Loucy (cell line): ENCODE results near the gene PTCSC3.

Source experiments
- H2AFZ ChIP-seq: fragments of 200-600 bp; sonication (generic); 2 replicates; pipeline ENCODE4 v1.6.0; 2016; ENCODE audit warnings: antibody characterized with exemption, mild to moderate bottlenecking, low read length, moderate library complexity
- H3F3A ChIP-seq: fragments of 200-600 bp; 2 replicates; pipeline ENCODE4 v1.6.0; 2016; ENCODE audit warnings: antibody characterized with exemption, low read depth, mild to moderate bottlenecking
- H3K27me3 ChIP-seq: fragments of 200-600 bp; sonication (generic); 2 replicates; pipeline ENCODE4 v1.6.1; 2014; ENCODE audit warnings: low read length, mild to moderate bottlenecking; ENCODE audit not compliant: insufficient read depth, poor library complexity, severe bottlenecking
- H3K36me3 ChIP-seq: fragments of 200-600 bp; sonication (generic); 2 replicates; pipeline ENCODE4 v1.6.1; 2016; ENCODE audit warnings: low read length; ENCODE audit not compliant: insufficient read depth
- H3K4me1 ChIP-seq: fragments of 200-600 bp; sonication (generic); 2 replicates; pipeline ENCODE4 v1.5.1; 2014; ENCODE audit warnings: low read length, mild to moderate bottlenecking; ENCODE audit not compliant: insufficient read depth, poor library complexity, severe bottlenecking
- H3K4me2 ChIP-seq: fragments of 200-600 bp; sonication (generic); 2 replicates; pipeline ENCODE4 v1.6.0; 2014; ENCODE audit warnings: antibody characterized with exemption, low read length, low read depth, mild to moderate bottlenecking; ENCODE audit not compliant: poor library complexity, severe bottlenecking
- H3K4me3 ChIP-seq: fragments of 200-600 bp; sonication (generic); 2 replicates; pipeline ENCODE4 v1.5.1; 2014; ENCODE audit warnings: low read length, mild to moderate bottlenecking, mixed read lengths; ENCODE audit not compliant: poor library complexity, severe bottlenecking
- H3K79me2 ChIP-seq: fragments of 200-600 bp; sonication (generic); 2 replicates; pipeline ENCODE4 v1.6.1; 2014; ENCODE audit warnings: low read length; ENCODE audit not compliant: insufficient read depth
- H3K9ac ChIP-seq: fragments of 200-600 bp; sonication (generic); 2 replicates; pipeline ENCODE4 v1.6.0; 2014; ENCODE audit warnings: mild to moderate bottlenecking, low read depth, low read length, moderate library complexity; ENCODE audit not compliant: poor library complexity, severe bottlenecking
- H3K9me2 ChIP-seq: fragments of 200-600 bp; sonication (generic); replicated peaks from 2 replicates; pipeline ENCODE4 v1.6.1; 2016; ENCODE audit warnings: low read depth, low read length, mixed read lengths
- H3K9me3 ChIP-seq: fragments of 200-600 bp; sonication (generic); 2 replicates; pipeline ENCODE4 v1.6.1; 2014; ENCODE audit warnings: mild to moderate bottlenecking, antibody characterized with exemption, low read length, low read depth; ENCODE audit not compliant: insufficient read depth
- H4K20me1 ChIP-seq: fragments of 200-600 bp; sonication (generic); 2 replicates; pipeline ENCODE4 v1.6.0; 2014; ENCODE audit warnings: antibody characterized with exemption, low read length, mild to moderate bottlenecking; ENCODE audit not compliant: insufficient read depth, poor library complexity, severe bottlenecking
- EZH2phosphoT487 ChIP-seq: fragments of 200-600 bp; IDR thresholded peaks from 2 replicates; pipeline ENCODE4 v1.6.1; 2018; ENCODE audit warnings: antibody characterized with exemption, mild to moderate bottlenecking, moderate library complexity, borderline replicate concordance
- TF ChIP-seq, protein P1 (sequence below): fragments of 200-600 bp; sonication (generic); conservative IDR thresholded peaks from 2 replicates; pipeline ENCODE4 v1.5.1; 2014; ENCODE audit warnings: mild to moderate bottlenecking, antibody characterized with exemption, low read length

PTCSC3 gene

DNA sequence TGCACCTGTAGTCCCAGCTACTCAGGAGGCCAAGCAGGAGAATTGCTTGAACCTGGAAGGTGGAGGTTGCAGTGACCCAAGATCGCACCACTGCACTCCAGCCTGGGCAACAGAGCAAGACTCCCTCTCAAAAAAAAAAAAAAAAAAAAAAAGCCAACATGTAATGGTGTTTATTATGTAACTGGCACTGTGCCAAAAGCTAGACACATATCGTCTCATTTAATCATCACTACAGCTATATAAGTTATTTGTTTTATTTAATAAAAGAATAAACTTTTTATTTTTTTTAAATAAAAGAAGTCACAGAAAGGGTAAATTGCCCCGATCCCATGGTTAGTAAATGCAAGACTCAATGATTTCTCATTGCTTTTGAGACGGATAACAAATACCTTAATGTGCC is 76.9 kb downstream of the PTCSC3 start:
- H3K4me3 ChIP-seq: no peak overlapping the region
- no peaks in the 10 kb centered on the region for H3K4me1 ChIP-seq
- H3K9ac ChIP-seq: no peak overlapping the region
- no peaks in the 10 kb centered on the region for H4K20me1 ChIP-seq
- no peak for TF ChIP-seq EZH2phosphoT487
- TF ChIP-seq, protein P1, sequence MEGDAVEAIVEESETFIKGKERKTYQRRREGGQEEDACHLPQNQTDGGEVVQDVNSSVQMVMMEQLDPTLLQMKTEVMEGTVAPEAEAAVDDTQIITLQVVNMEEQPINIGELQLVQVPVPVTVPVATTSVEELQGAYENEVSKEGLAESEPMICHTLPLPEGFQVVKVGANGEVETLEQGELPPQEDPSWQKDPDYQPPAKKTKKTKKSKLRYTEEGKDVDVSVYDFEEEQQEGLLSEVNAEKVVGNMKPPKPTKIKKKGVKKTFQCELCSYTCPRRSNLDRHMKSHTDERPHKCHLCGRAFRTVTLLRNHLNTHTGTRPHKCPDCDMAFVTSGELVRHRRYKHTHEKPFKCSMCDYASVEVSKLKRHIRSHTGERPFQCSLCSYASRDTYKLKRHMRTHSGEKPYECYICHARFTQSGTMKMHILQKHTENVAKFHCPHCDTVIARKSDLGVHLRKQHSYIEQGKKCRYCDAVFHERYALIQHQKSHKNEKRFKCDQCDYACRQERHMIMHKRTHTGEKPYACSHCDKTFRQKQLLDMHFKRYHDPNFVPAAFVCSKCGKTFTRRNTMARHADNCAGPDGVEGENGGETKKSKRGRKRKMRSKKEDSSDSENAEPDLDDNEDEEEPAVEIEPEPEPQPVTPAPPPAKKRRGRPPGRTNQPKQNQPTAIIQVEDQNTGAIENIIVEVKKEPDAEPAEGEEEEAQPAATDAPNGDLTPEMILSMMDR: no peak
- H3K9me3 ChIP-seq: no peaks in the 10 kb centered on the region
- H3K79me2 ChIP-seq: no peaks in the 10 kb centered on the region
- no peak overlapping the region for H2AFZ ChIP-seq
- no peaks in the 10 kb centered on the region for H3F3A ChIP-seq
- no peaks in the 10 kb centered on the region for H3K36me3 ChIP-seq
- H3K27me3 ChIP-seq: no peaks in the 10 kb centered on the region
- H3K9me2 ChIP-seq: no peaks in the 10 kb centered on the region
- no peak overlapping the region for H3K4me2 ChIP-seq

DNA sequence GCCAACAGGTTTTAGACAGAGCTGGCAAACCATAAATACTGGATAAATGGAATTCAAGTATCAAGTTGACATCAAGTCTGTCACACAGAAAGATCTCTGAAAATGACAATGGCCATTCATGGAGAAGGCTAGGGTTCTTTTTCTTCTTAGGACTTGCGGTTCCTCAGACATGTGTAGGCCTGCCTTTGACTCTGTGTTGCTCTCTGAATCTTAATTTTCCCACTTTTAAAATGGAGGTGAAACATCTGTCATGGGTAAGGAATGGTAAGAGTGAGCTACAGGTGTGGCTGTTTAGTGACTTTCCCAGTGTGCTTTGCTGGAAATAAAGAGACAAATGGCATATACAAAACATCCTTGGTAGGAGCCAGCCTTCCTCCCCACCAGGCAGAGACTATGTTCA is 79.2 kb downstream of the PTCSC3 start:
- no peaks in the 10 kb centered on the region for H3F3A ChIP-seq
- TF ChIP-seq, protein P1: no peak
- TF ChIP-seq EZH2phosphoT487: no peak

DNA sequence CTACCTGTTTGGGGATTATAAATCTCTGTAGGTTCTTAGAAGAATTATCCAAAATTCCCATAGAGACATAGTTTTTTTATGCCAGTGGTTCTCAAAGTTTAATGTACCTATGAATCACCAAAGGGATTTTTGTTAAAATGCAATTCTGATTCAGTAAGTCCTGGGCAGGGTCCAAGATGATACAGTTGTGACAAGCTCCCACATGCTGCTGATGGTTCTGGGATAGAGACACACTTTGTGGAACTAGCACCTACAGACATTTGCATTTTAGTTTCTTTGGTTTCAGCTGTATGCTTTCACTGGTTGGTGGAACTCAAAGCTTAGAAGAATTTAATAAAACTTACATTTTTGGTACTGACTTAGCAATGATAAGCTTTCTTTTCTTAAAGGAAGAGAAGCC is 80.4 kb downstream of the PTCSC3 start:
- H3K27me3 ChIP-seq: no peaks in the 10 kb centered on the region
- no peaks in the 10 kb centered on the region for H3K9me2 ChIP-seq
- no peaks in the 10 kb centered on the region for H3K4me1 ChIP-seq
- H3K9me3 ChIP-seq: no peaks in the 10 kb centered on the region
- no peaks in the 10 kb centered on the region for H3K79me2 ChIP-seq
- no peak overlapping the region for H3K4me2 ChIP-seq
- no peaks in the 10 kb centered on the region for H3F3A ChIP-seq
- H4K20me1 ChIP-seq: no peaks in the 10 kb centered on the region
- no peak for TF ChIP-seq EZH2phosphoT487
- TF ChIP-seq, protein P1: no peak
- H3K4me3 ChIP-seq: no peak overlapping the region
- H2AFZ ChIP-seq: no peak overlapping the region
- H3K9ac ChIP-seq: no peak overlapping the region
- no peaks in the 10 kb centered on the region for H3K36me3 ChIP-seq

More for the DNA sequence above, 79.2 kb downstream of the PTCSC3 start:
- H3K4me3 ChIP-seq: no peak overlapping the region
- no peak overlapping the region for H3K9ac ChIP-seq
- H3K27me3 ChIP-seq: no peaks in the 10 kb centered on the region
- H3K36me3 ChIP-seq: no peaks in the 10 kb centered on the region
- no peaks in the 10 kb centered on the region for H4K20me1 ChIP-seq
- no peak overlapping the region for H3K4me2 ChIP-seq
- no peaks in the 10 kb centered on the region for H3K79me2 ChIP-seq
- H3K9me3 ChIP-seq: no peaks in the 10 kb centered on the region
- no peak overlapping the region for H2AFZ ChIP-seq
- no peaks in the 10 kb centered on the region for H3K9me2 ChIP-seq
- no peaks in the 10 kb centered on the region for H3K4me1 ChIP-seq
